ENCODE data around the gene HEY2. TPM values are rescaled to one million over a fixed set of nuclear protein-coding genes. Genes with fewer than 3 reads are reported as not detected.
A peak's percentile ranks its signal among the peaks of the same experiment; 100 is the strongest.

HEY2 gene
- total and polyA plus RNA-seq, 11 donors: 19.9 to 50.9 (median 36.0) TPM

DNA sequence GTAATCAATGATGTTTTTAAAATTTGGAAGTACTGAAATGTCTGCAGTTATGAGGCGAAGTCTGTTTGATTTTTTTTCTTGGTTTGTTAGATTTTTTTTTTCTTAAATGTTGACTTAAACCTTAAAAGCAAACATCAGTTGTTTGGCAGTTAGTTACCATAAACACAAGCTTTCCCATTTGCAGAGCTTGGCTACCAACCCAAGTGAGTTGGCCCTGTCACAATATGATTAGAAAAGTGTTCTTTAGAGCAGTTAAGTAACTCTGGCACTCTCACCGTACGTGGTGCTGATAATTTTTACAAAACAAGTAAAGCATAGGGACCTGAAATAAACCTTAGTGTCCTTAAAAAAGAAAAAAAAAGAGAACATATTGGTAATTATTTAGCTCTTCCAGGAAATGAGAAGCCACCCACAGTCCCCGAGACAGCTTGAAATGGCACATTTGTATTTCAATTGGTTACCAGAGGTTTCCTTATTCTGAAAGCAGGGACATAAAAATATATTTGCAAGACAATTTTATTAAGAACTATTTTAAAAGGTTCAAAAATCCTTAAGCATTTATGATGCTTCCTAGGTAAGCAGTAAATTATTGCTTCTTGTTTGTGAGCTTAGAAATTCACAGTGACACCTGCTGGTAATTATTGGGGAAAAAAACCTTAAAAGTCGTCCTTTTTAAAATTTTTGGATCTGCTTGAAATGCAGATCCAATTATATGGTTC, 3.9 kb downstream of the HEY2 start:
- Histone ChIP-seq H3K9me3 (no peaks in the 10 kb centered on the region), H3K27ac (peak overlapping the region in 11 of 12 donors; percentile 41 to 99 (median 94)), H3K27me3 (peaks cover 0 to 62% (median 0%) of the 10 kb centered on the region in 9 donors), H3K4me1 (peaks cover 0 to 37% (median 10%) of the 10 kb centered on the region in 12 donors), H3K36me3 (peaks cover 0 to 36% (median 3%) of the 10 kb centered on the region in 9 donors), H3K4me3 (peak overlapping the region in 11 of 12 donors; percentile 56 to 89 (median 81))
- 15 to 24% (median 21%) methylated on average over 5 of the region's 5 CpGs for WGBS, 4 donors
- DNase-seq (peak in 2 of 5 donors; percentile 32 to 36), ATAC-seq (no peak)
- TF ChIP-seq CTCF (IDR thresholded peaks at IDR 0.05) (peak in 11 of 12 donors; percentile 22 to 68 (median 49)), POLR2A (IDR thresholded peaks at IDR 0.05) (no peak)
- intact Hi-C loops (cut with DNase I): loop anchor here in 6 of 10 donors (5.0 kb wide), 2 partner anchors 391 to 441 kb away; no protein-coding TSS in a partner anchor

GRCh38 chr6:125753937-125754259, 4.5 kb downstream of the HEY2 start:
- no peak for TF ChIP-seq POLR2A (IDR thresholded peaks at IDR 0.05)
- TF ChIP-seq CTCF (IDR thresholded peaks at IDR 0.05): peak in 1 of 12 donors; percentile 14
- peaks cover 0 to 57% (median 0%) of the 10 kb centered on the region in 9 donors for H3K27me3 ChIP-seq
- intact Hi-C loops (cut with DNase I): loop anchor here in 6 of 10 donors (1.0 to 5.0 kb wide), 3 partner anchors 392 to 442 kb away; no protein-coding TSS in a partner anchor
- no peaks in the 10 kb centered on the region for H3K9me3 ChIP-seq
- peak overlapping the region in 10 of 12 donors; percentile 7 to 99 (median 92) for H3K27ac ChIP-seq
- peaks cover 0 to 42% (median 10%) of the 10 kb centered on the region in 12 donors for H3K4me1 ChIP-seq
- DNase-seq (no peak), ATAC-seq (no peak)
- peak overlapping the region in 11 of 12 donors; percentile 1 to 88 (median 77) for H3K4me3 ChIP-seq
- H3K36me3 ChIP-seq: peaks cover 0 to 40% (median 6%) of the 10 kb centered on the region in 9 donors

GRCh38 chr6:125754566-125754965, 5.1 kb downstream of the HEY2 start:
- Histone ChIP-seq H3K4me1 (peaks cover 0 to 47% (median 10%) of the 10 kb centered on the region in 12 donors), H3K27ac (peak overlapping the region in 10 of 12 donors; percentile 16 to 99 (median 89)), H3K4me3 (peak overlapping the region in 1 of 12 donors; percentile 85), H3K9me3 (no peaks in the 10 kb centered on the region), H3K27me3 (peaks cover 0 to 53% (median 0%) of the 10 kb centered on the region in 9 donors), H3K36me3 (peaks cover 0 to 47% (median 12%) of the 10 kb centered on the region in 9 donors)
- ATAC-seq (no peak), DNase-seq (no peak)
- 56 to 58% (median 56%) methylated on average over 2 of the region's 2 CpGs for WGBS, 4 donors
- TF ChIP-seq CTCF (IDR thresholded peaks at IDR 0.05): no peak
- intact Hi-C loops (cut with DNase I): loop anchor here in 6 of 10 donors (1.0 to 5.0 kb wide), 3 partner anchors 392 to 442 kb away; no protein-coding TSS in a partner anchor

- H3K4me1 ChIP-seq: peaks cover 0 to 66% (median 9%) of the 10 kb centered on the region in 12 donors
- TF ChIP-seq POLR2A (IDR thresholded peaks at IDR 0.05) (peak in 1 of 2 donors; percentile 27), CTCF (IDR thresholded peaks at IDR 0.05) (peak in 9 of 12 donors; percentile 23 to 58 (median 39))
- H3K36me3 ChIP-seq: peaks cover 0 to 66% (median 18%) of the 10 kb centered on the region in 9 donors
- H3K27me3 ChIP-seq: peaks cover 0 to 10% (median 0%) of the 10 kb centered on the region in 9 donors
- 66 to 81% (median 75%) methylated on average over 42 of the region's 42 CpGs for WGBS, 4 donors
- peak overlapping the region in 1 of 12 donors; percentile 6 for H3K4me3 ChIP-seq
- H3K9me3 ChIP-seq: no peaks in the 10 kb centered on the region
- intact Hi-C loops (cut with DNase I): no loop called here
- peak overlapping the region in 8 of 12 donors; percentile 17 to 56 (median 43) for H3K27ac ChIP-seq
- peak; percentile 23 to 72 (median 36) for ATAC-seq
- DNase-seq: peak in 4 of 5 donors; percentile 47 to 67 (median 61)
These were observed 9.9 kb downstream of the HEY2 start for GRCh38 chr6:125759184-125759902.
